ENCODE measurements around the gene HCN1. TPM values are rescaled to one million over a fixed set of nuclear protein-coding genes. Genes with fewer than 3 reads are reported as not detected.

The HCN1 gene
- total RNA-seq, 1 donor from 2014 or later: not detected

GRCh38 chr5:45695804-45696156 lies 400 bp downstream of the HCN1 start:
- no peak for TF ChIP-seq CTCF (IDR thresholded peaks at IDR 0.05)

DNA sequence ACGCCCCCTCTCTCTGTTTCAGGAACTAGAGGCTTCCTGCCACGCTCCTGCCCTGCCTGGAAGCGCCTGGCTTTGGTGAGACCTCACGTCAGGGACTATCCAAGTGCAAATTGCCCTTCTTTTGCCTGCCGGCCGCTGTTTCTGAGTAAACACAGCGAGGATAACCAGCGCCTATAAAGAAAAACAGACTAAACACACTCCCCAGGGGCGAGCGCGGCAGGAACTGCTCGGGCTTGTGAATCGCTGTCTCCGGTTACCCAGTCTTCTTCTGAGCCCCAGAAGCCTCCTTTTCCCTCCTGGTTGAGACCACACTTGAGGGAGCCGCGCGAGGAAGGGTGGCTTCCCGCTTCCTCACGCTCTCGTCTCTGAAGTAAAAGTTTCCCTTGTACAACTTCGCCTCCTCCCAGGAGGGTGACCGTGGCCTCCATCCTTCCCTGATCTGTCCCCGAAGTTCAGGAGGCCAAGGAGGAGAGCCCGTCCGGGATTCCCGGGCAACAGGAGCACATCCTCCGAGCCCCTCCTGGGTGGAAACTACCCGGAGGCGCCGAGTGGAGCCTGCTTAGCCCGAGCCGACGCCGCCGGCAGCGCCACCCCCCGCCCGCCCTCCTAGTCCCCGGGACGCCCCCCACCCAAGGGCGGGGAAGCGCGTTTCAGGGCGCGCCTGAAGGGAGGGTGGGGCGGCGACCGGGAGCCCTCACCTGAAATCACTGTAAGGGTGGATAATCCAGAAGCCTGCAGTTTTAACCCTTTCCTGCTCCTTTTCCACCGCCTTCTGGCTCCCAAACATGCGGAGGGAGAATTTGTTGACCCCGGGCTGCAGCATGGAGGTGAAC lies 993 bp downstream of the HCN1 start:
- no peak for DNase-seq (ENCODE audit: low spot score)
- H3K4me1 Mint-ChIP-seq (ENCODE audit: low read depth): peaks cover 7% of the 10 kb centered on the region
- peaks cover 23% of the 10 kb centered on the region for H3K27me3 Mint-ChIP-seq (ENCODE audit: low read depth)
- peaks cover 9% of the 10 kb centered on the region for H3K9me3 Mint-ChIP-seq (ENCODE audit: low read depth)
- TF ChIP-seq CTCF (IDR thresholded peaks at IDR 0.05): no peak
- peak overlapping the region; percentile 41 for H3K4me3 Mint-ChIP-seq (ENCODE audit: unreplicated experiment)
- peaks cover 3% of the 10 kb centered on the region for H3K36me3 Mint-ChIP-seq (ENCODE audit: low read depth)
- H3K27ac Mint-ChIP-seq (ENCODE audit: unreplicated experiment): no peak overlapping the region

More at GRCh38 chr5:45695804-45696156, 400 bp downstream of the HCN1 start:
- no peak overlapping the region for H3K27ac Mint-ChIP-seq (ENCODE audit: unreplicated experiment)
- peaks cover 9% of the 10 kb centered on the region for H3K9me3 Mint-ChIP-seq (ENCODE audit: low read depth)
- H3K4me3 Mint-ChIP-seq (ENCODE audit: unreplicated experiment): peak overlapping the region; percentile 41
- no peak for DNase-seq (ENCODE audit: low spot score)
- H3K4me1 Mint-ChIP-seq (ENCODE audit: low read depth): peaks cover 7% of the 10 kb centered on the region
- peaks cover 3% of the 10 kb centered on the region for H3K36me3 Mint-ChIP-seq (ENCODE audit: low read depth)
- peaks cover 23% of the 10 kb centered on the region for H3K27me3 Mint-ChIP-seq (ENCODE audit: low read depth)

- no peak for DNase-seq (ENCODE audit: low spot score)
- Mint-ChIP-seq H3K36me3 (ENCODE audit: low read depth) (peaks cover 3% of the 10 kb centered on the region), H3K27me3 (ENCODE audit: low read depth) (peaks cover 23% of the 10 kb centered on the region), H3K27ac (ENCODE audit: unreplicated experiment) (no peak overlapping the region), H3K4me1 (ENCODE audit: low read depth) (peaks cover 7% of the 10 kb centered on the region), H3K4me3 (ENCODE audit: unreplicated experiment) (no peak overlapping the region), H3K9me3 (ENCODE audit: low read depth) (peaks cover 9% of the 10 kb centered on the region)
- no peak for TF ChIP-seq CTCF (IDR thresholded peaks at IDR 0.05)
These were observed 1.8 kb downstream of the HCN1 start for GRCh38 chr5:45694255-45694814.

GRCh38 chr5:45692481-45692880 lies 3.7 kb downstream of the HCN1 start:
- Mint-ChIP-seq H3K4me3 (ENCODE audit: unreplicated experiment) (no peak overlapping the region), H3K4me1 (ENCODE audit: low read depth) (peaks cover 7% of the 10 kb centered on the region), H3K27me3 (ENCODE audit: low read depth) (peaks cover 20% of the 10 kb centered on the region)

More at GRCh38 chr5:45692481-45692880, 3.7 kb downstream of the HCN1 start:
- Mint-ChIP-seq H3K36me3 (ENCODE audit: low read depth) (peaks cover 3% of the 10 kb centered on the region), H3K9me3 (ENCODE audit: low read depth) (peaks cover 9% of the 10 kb centered on the region), H3K27ac (ENCODE audit: unreplicated experiment) (no peak overlapping the region)
- no peak for DNase-seq (ENCODE audit: low spot score)
- TF ChIP-seq CTCF (IDR thresholded peaks at IDR 0.05): no peak
